H7 (cell line): ENCODE measurements around the gene CAPG. TPM values are rescaled to one million over a fixed set of nuclear protein-coding genes. Genes with fewer than 3 reads are reported as not detected.

Experiments used
- DNase-seq: peaks from one replicate; pipeline ENCODE4 v3.0.0; 2012
- H3K27me3 ChIP-seq: 2 replicates; pipeline ENCODE4 v1.6.0; 2011; ENCODE audit warnings: mild to moderate bottlenecking, low read length; ENCODE audit not compliant: control insufficient read depth, insufficient read depth
- H3K36me3 ChIP-seq: replicated peaks from 2 replicates; pipeline ENCODE4 v1.5.1; 2011; ENCODE audit warnings: low read length; ENCODE audit not compliant: control insufficient read depth, insufficient read depth
- H3K4me3 ChIP-seq: 2 replicates; pipeline ENCODE4 v1.5.1; 2011; ENCODE audit warnings: low read depth, mild to moderate bottlenecking, control low read depth, low read length, moderate library complexity; ENCODE audit not compliant: insufficient read depth
- total RNA-seq: library from RNA; depleted of rRNA; stranded (reverse); fragments of >200 nt; shearing (Covaris generic); gene quantifications from 2 replicates; pipeline ENCODE4 v1.2.3, GENCODE V29; 2014; rRNA removed

The CAPG gene
- total RNA-seq, 1 experiment from 2014 or later: 242 TPM

DNA sequence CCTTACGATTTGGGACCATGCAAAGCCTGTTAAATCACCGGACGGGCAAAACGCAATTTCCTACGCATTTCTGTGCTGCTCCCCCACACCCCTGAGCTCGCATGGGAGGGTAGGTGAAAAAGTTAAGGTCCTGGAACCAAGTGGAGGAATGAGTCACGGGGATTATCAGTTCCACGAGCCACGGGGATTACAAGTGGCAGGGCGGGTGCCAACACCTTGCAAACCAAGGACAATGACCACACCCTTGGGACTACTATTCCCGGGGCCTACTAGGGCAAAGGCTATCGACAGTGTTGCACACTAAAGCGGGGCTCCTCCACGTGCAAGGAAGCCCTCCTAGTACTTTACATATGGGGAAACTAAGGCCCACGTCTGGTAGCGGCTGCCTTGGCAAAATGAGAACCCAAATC lies 56.3 kb downstream of the CAPG start:
- H3K36me3 ChIP-seq: peaks cover 12% of the 10 kb centered on the region
- H3K4me3 ChIP-seq: peak overlapping the region; percentile 82
- DNase-seq: no peak
- no peaks in the 10 kb centered on the region for H3K27me3 ChIP-seq

DNA sequence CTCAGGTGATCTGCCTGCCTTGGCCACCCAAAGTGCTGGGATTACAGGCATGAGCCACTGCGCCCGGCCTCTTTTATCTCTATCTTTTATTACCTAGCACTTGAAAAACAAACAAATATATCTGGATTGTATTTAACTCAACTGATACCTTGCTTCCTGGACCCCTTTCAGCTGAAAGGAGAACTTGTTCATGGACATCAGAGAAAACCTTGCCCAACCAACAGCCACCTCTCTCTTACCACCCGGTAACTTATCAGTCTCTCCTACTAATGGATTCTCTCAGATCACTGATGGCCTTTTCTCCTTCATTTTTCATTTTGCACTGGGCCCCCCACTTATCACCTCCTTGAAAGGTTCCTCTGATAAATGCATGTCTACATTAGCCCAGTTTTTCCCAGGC lies 62.6 kb downstream of the CAPG start:
- Histone ChIP-seq H3K36me3 (peaks cover 11% of the 10 kb centered on the region), H3K4me3 (no peak overlapping the region), H3K27me3 (no peaks in the 10 kb centered on the region)
- DNase-seq: no peak

Other genes starting within 250 kb of the CAPG start
- 33.0 and 37.0 TPM in 2 replicates for gene TGOLN2, start 82.4 kb downstream of the CAPG start, total RNA-seq
- gene RETSAT, start 55.8 kb downstream of the CAPG start, total RNA-seq: 18.5 and 29.6 TPM in 2 replicates
- gene ELMOD3, start 55.6 kb downstream of the CAPG start, total RNA-seq: 11.3 and 11.5 TPM in 2 replicates
- not detected in 2 replicates for gene SH2D6, start 8.3 kb upstream of the CAPG start, total RNA-seq
- 57.6 and 98.6 TPM in 2 replicates for gene MAT2A, start 128.8 kb upstream of the CAPG start, total RNA-seq
- gene GGCX, start 151.1 kb upstream of the CAPG start, total RNA-seq: 23.3 and 33.0 TPM in 2 replicates
- gene VAMP8, start 167.2 kb upstream of the CAPG start, total RNA-seq: 17.7 and 33.0 TPM in 2 replicates
- gene VAMP5, start 174.1 kb upstream of the CAPG start, total RNA-seq: 1.00 and 1.4 TPM in 2 replicates
- 159 and 201 TPM in 2 replicates for gene RNF181, start 185.4 kb upstream of the CAPG start, total RNA-seq
- 15.7 and 17.9 TPM in 2 replicates for gene TMEM150A, start 192.3 kb upstream of the CAPG start, total RNA-seq
- gene C2orf68, start 201.7 kb upstream of the CAPG start, total RNA-seq: 69.8 and 84.4 TPM in 2 replicates
- 98.6 and 103 TPM in 2 replicates for gene USP39, start 205.8 kb upstream of the CAPG start, total RNA-seq